HG03521 (cell line): Measurements from ENCODE around the gene SLC38A3.
"Not testable (repeated sequence)": the region's sequence is repeated elsewhere in the genome, so short reads cannot be mapped to it uniquely, and the experiment has no call there.

Source experiments
- ATAC-seq: cut with Tn5 transposase; IDR thresholded peaks from one replicate; pipeline ENCODE4 v1.9.1; 2021; ENCODE audit warnings: mild to moderate bottlenecking, moderate library complexity; ENCODE audit not compliant: unreplicated experiment

Gene SLC38A3

GRCh38 chr3:50210176-50210509 is 5.1 kb downstream of the SLC38A3 start:
- no peak for ATAC-seq

- ATAC-seq: no peak
Measured at GRCh38 chr3:50210510-50211367, 5.7 kb downstream of the SLC38A3 start.

GRCh38 chr3:50211368-50211717 is 6.3 kb downstream of the SLC38A3 start:
- not testable (repeated sequence) for ATAC-seq

GRCh38 chr3:50211930-50212329 is 6.9 kb downstream of the SLC38A3 start:
- no peak for ATAC-seq

- ATAC-seq: no peak
Measured at GRCh38 chr3:50212502-50212901, 7.4 kb downstream of the SLC38A3 start.

GRCh38 chr3:50212971-50213370 is 7.9 kb downstream of the SLC38A3 start:
- no peak for ATAC-seq

- ATAC-seq: no peak
Measured at GRCh38 chr3:50213373-50213772, 8.3 kb downstream of the SLC38A3 start.

GRCh38 chr3:50214824-50215223 is 9.8 kb downstream of the SLC38A3 start:
- no peak for ATAC-seq

GRCh38 chr3:50215529-50215928 is 10.5 kb downstream of the SLC38A3 start:
- no peak for ATAC-seq

GRCh38 chr3:50217681-50218080 is 12.6 kb downstream of the SLC38A3 start:
- ATAC-seq: no peak

- no peak for ATAC-seq
Measured at GRCh38 chr3:50218448-50218847, 13.4 kb downstream of the SLC38A3 start.

GRCh38 chr3:50219285-50219684 is 14.2 kb downstream of the SLC38A3 start:
- no peak for ATAC-seq

- no peak for ATAC-seq
Measured at GRCh38 chr3:50220109-50220508, 15.0 kb downstream of the SLC38A3 start.

- ATAC-seq: no peak
Measured at GRCh38 chr3:50221051-50221410, 16.0 kb downstream of the SLC38A3 start.

- no peak for ATAC-seq
Measured at GRCh38 chr3:50221411-50222168, 16.5 kb downstream of the SLC38A3 start.

- no peak for ATAC-seq
Measured at GRCh38 chr3:50222169-50222528, 17.1 kb downstream of the SLC38A3 start.

- ATAC-seq: no peak
Measured at GRCh38 chr3:50224639-50225038, 19.6 kb downstream of the SLC38A3 start.

- ATAC-seq: no peak
Measured at GRCh38 chr3:50226888-50227389, 21.9 kb downstream of the SLC38A3 start.

GRCh38 chr3:50227390-50228183 is 22.5 kb downstream of the SLC38A3 start:
- peak; percentile 83 for ATAC-seq

- ATAC-seq: not testable (repeated sequence)
Measured at GRCh38 chr3:50228184-50228763, 23.2 kb downstream of the SLC38A3 start.

- ATAC-seq: no peak
Measured at GRCh38 chr3:50229490-50229889, 24.4 kb downstream of the SLC38A3 start.
